HepG2 (cell line): ENCODE measurements around the gene LMF2. TPM values are rescaled to one million over a fixed set of nuclear protein-coding genes. Genes with fewer than 3 reads are reported as not detected.
A peak's percentile ranks its signal among the peaks of the same experiment; 100 is the strongest.

Source experiments
- BRF2 ChIP-seq: sonication (generic); formaldehyde crosslinking; IDR thresholded peaks from 2 replicates; pipeline ENCODE4 v1.8.1; 2022; ENCODE audit warnings: mild to moderate bottlenecking, missing genetic modification reagents
- CHCHD3 ChIP-seq: sonication (generic); formaldehyde crosslinking; IDR thresholded peaks from 2 replicates; pipeline ENCODE4 v1.8.0; 2022; ENCODE audit warnings: mild to moderate bottlenecking, missing genetic modification reagents, moderate library complexity
- CHD2 ChIP-seq: IDR thresholded peaks from 2 replicates; pipeline ENCODE4 v1.6.1; 2011; ENCODE audit warnings: low read depth, low read length, improper control_type of control experiment
- HDAC6 ChIP-seq: fragments of 200-600 bp; sonication (generic); IDR thresholded peaks from 2 replicates; pipeline ENCODE4 v1.7.0; 2017; ENCODE audit warnings: mild to moderate bottlenecking, antibody characterized with exemption, low read length, low read depth
- HES4 ChIP-seq: sonication (generic); formaldehyde crosslinking; IDR thresholded peaks from 2 replicates; pipeline ENCODE4 v1.9.0; 2021; ENCODE audit warnings: mild to moderate bottlenecking, missing genetic modification reagents, borderline replicate concordance
- KLF9 ChIP-seq: IDR thresholded peaks from 2 replicates; pipeline ENCODE4 v1.6.1; 2016; ENCODE audit warnings: low read depth
- MAFF ChIP-seq: IDR thresholded peaks from 2 replicates; pipeline ENCODE4 v1.6.1; 2011; ENCODE audit warnings: low read depth, low read length, improper control_type of control experiment
- MTF1 ChIP-seq: sonication (generic); formaldehyde crosslinking; IDR thresholded peaks from 2 replicates; pipeline ENCODE4 v1.5.0; 2020; ENCODE audit warnings: missing genetic modification reagents
- MTF2 ChIP-seq: sonication (generic); formaldehyde crosslinking; IDR thresholded peaks from 2 replicates; pipeline ENCODE4 v1.5.0; 2020; ENCODE audit warnings: missing genetic modification reagents, borderline replicate concordance
- PAX8 ChIP-seq: sonication (generic); formaldehyde crosslinking; IDR thresholded peaks from 2 replicates; pipeline ENCODE4 v1.8.0; 2022; ENCODE audit warnings: mild to moderate bottlenecking, missing genetic modification reagents, borderline replicate concordance
- RAD51 ChIP-seq: fragments of 450-650 bp; IDR thresholded peaks from 2 replicates; pipeline ENCODE4 v1.6.1; 2016; ENCODE audit warnings: borderline replicate concordance
- SRSF9 ChIP-seq: fragments of 200-400 bp; formaldehyde crosslinking; IDR thresholded peaks from 2 replicates; pipeline ENCODE4 v1.6.1; 2018; ENCODE audit warnings: borderline replicate concordance, mild to moderate bottlenecking, low read depth, low read length; ENCODE audit not compliant: insufficient read depth, poor library complexity, severe bottlenecking
- TCF12 ChIP-seq, 2 experiments: fragments of 450-650 bp in 1 of 2; sonication (generic) in 1 of 2; formaldehyde crosslinking in 1 of 2; IDR thresholded peaks; 2 replicates each; pipeline versions ENCODE4 v1.6.1 to v1.8.0; 2017 to 2022; ENCODE audit warnings: antibody characterized with exemption in 1 of 2, mild to moderate bottlenecking in 1 of 2, missing genetic modification reagents in 1 of 2, moderate library complexity in 1 of 2
- TEF ChIP-seq: sonication (generic); formaldehyde crosslinking; IDR thresholded peaks from 2 replicates; pipeline ENCODE4 v1.5.0; 2020; ENCODE audit warnings: missing genetic modification reagents
- ZBTB3 ChIP-seq: sonication (generic); formaldehyde crosslinking; IDR thresholded peaks from 2 replicates; pipeline ENCODE4 v1.4.0; 2020; ENCODE audit warnings: low read depth, mild to moderate bottlenecking, moderate library complexity, missing genetic modification reagents, borderline replicate concordance
- ZBTB7A ChIP-seq: sonication (generic); formaldehyde crosslinking; IDR thresholded peaks from 2 replicates; pipeline ENCODE4 v1.8.0; 2022; ENCODE audit warnings: mild to moderate bottlenecking, missing genetic modification reagents
- ZNF160 ChIP-seq: sonication (generic); formaldehyde crosslinking; IDR thresholded peaks from 2 replicates; pipeline ENCODE4 v1.8.0; 2022; ENCODE audit warnings: mild to moderate bottlenecking, inconsistent platforms, missing genetic modification reagents
- ZNF567 ChIP-seq: sonication (generic); formaldehyde crosslinking; IDR thresholded peaks from 2 replicates; pipeline ENCODE4 v1.8.1; 2023; ENCODE audit warnings: mild to moderate bottlenecking, missing genetic modification reagents, borderline replicate concordance
- ZNF614 ChIP-seq: IDR thresholded peaks from 2 replicates; pipeline ENCODE4 v1.6.1; 2018; ENCODE audit warnings: missing biosample characterization, missing genetic modification reagents, inconsistent platforms, borderline replicate concordance
- ZNF713 ChIP-seq: sonication (generic); formaldehyde crosslinking; IDR thresholded peaks from 2 replicates; pipeline ENCODE4 v1.4.0; 2020; ENCODE audit warnings: mild to moderate bottlenecking, missing genetic modification reagents
- ZNF773 ChIP-seq: sonication (generic); formaldehyde crosslinking; IDR thresholded peaks from 2 replicates; pipeline ENCODE4 v1.4.0; 2020; ENCODE audit warnings: missing genetic modification reagents, borderline replicate concordance
- ZNF788 ChIP-seq: sonication (generic); formaldehyde crosslinking; IDR thresholded peaks from 2 replicates; pipeline ENCODE4 v1.5.0; 2020; ENCODE audit warnings: mild to moderate bottlenecking, missing genetic modification reagents, borderline replicate concordance
- ZNF816 ChIP-seq: sonication (generic); formaldehyde crosslinking; IDR thresholded peaks from 2 replicates; pipeline ENCODE4 v1.8.0; 2022; ENCODE audit warnings: missing genetic modification reagents, mild to moderate bottlenecking, borderline replicate concordance
- ZSCAN21 ChIP-seq: sonication (generic); formaldehyde crosslinking; IDR thresholded peaks from 2 replicates; pipeline ENCODE4 v1.8.0; 2022; ENCODE audit warnings: mild to moderate bottlenecking, missing genetic modification reagents, moderate library complexity, borderline replicate concordance
- ZSCAN31 ChIP-seq: sonication (generic); formaldehyde crosslinking; IDR thresholded peaks from 2 replicates; pipeline ENCODE4 v1.5.0; 2020; ENCODE audit warnings: low read depth, mild to moderate bottlenecking, missing genetic modification reagents
- ZSCAN9 ChIP-seq: IDR thresholded peaks from 2 replicates; pipeline ENCODE4 v1.6.1; 2016; ENCODE audit warnings: borderline replicate concordance
- polyA plus RNA-seq, 8 experiments: library from polyadenylated mRNA; depleted of rRNA in 3 of 8; stranded (reverse) in 7 of 8; unstranded in 1 of 8; fragments of >200 nt; fragmentation: Illumina TruSeq in 4 of 8; extraction: Trizol in 4 of 8; gene quantifications; 2 replicates each; pipeline versions ENCODE4 v1.2.1 to v1.2.3, GENCODE V29; 2011 to 2016; ENCODE audit warnings: low read depth in 4 of 8, missing spikeins in 1 of 8, mixed read lengths in 1 of 8; ENCODE audit not compliant: insufficient read depth in 1 of 8
- total RNA-seq, 5 experiments: library from RNA; depleted of rRNA; stranded (reverse); fragments of >200 nt; fragmentation: Illumina TruSeq; extraction: Trizol; gene quantifications; 2 replicates each; pipeline ENCODE4 v1.2.3, GENCODE V29; 2016; ENCODE audit warnings: low read depth in 1 of 5

Gene LMF2
- total and polyA plus RNA-seq, 2 of the 13 experiments (the other 11 are each of a cell fraction or from before 2014, with no cell fraction given) = 23.3 to 30.6 TPM

GRCh38 chr22:50529897-50530579, 22.5 kb upstream of the LMF2 start, which contains the start of gene TYMP (continued):
- peak; percentile 87; the same call in 1 of the 2 replicates for TF ChIP-seq ZBTB7A (CRISPR knock-in tag)
- TF ChIP-seq BRF2 (CRISPR knock-in tag) = no peak; the same call in 1 of the 2 replicates
- TF ChIP-seq TCF12 (IDR thresholded peaks at IDR 0.05) = no peak
- TF ChIP-seq TCF12 (CRISPR knock-in tag; IDR thresholded peaks at IDR 0.05) = no peak; the same call in 1 of the 2 replicates
- peak; percentile 81 for TF ChIP-seq ZSCAN9 (CRISPR knock-in tag)
- no peak; the same call in 1 of the 2 replicates for TF ChIP-seq ZSCAN31
- no peak for TF ChIP-seq TEF (CRISPR knock-in tag)
- TF ChIP-seq RAD51 = no peak
- no peak for TF ChIP-seq ZNF816
- TF ChIP-seq KLF9 = no peak
- 0 out of 2 replicates have a peak, but pooled peaks have one; percentile 46 for TF ChIP-seq ZNF773 (CRISPR knock-in tag)
- TF ChIP-seq CHCHD3 (CRISPR knock-in tag) = no peak
- TF ChIP-seq ZSCAN21 (CRISPR knock-in tag) = peak; percentile 37; the same call in 1 of the 2 replicates
- no peak for TF ChIP-seq ZNF614 (CRISPR knock-in tag)
- TF ChIP-seq ZNF160 (CRISPR knock-in tag) = peak; percentile 85
- TF ChIP-seq MTF1 (CRISPR knock-in tag) = peak; percentile 68
- no peak for TF ChIP-seq ZBTB3
- TF ChIP-seq HES4 (CRISPR knock-in tag) = no peak
- peak; percentile 77 for TF ChIP-seq ZNF788 (CRISPR knock-in tag)
- TF ChIP-seq ZNF713 = no peak
- no peak for TF ChIP-seq MAFF
- no peak for TF ChIP-seq SRSF9
- TF ChIP-seq PAX8 (CRISPR knock-in tag) = no peak
- no peak for TF ChIP-seq MTF2 (CRISPR knock-in tag)
- no peak for TF ChIP-seq HDAC6
- no peak for TF ChIP-seq CHD2
- TF ChIP-seq ZNF567 (CRISPR knock-in tag) = no peak
